ENCODE measurements around the gene MAGEA1. TPM values are rescaled to one million over a fixed set of nuclear protein-coding genes. Genes with fewer than 3 reads are reported as not detected.
"Not testable (repeated sequence)": the region's sequence is repeated elsewhere in the genome, so short reads cannot be mapped to it uniquely, and the experiment has no call there.

MAGEA1 gene, protein sequence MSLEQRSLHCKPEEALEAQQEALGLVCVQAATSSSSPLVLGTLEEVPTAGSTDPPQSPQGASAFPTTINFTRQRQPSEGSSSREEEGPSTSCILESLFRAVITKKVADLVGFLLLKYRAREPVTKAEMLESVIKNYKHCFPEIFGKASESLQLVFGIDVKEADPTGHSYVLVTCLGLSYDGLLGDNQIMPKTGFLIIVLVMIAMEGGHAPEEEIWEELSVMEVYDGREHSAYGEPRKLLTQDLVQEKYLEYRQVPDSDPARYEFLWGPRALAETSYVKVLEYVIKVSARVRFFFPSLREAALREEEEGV
- not detected for polyA plus RNA-seq (ENCODE audit: insufficient read length in 4 of 4)

DNA sequence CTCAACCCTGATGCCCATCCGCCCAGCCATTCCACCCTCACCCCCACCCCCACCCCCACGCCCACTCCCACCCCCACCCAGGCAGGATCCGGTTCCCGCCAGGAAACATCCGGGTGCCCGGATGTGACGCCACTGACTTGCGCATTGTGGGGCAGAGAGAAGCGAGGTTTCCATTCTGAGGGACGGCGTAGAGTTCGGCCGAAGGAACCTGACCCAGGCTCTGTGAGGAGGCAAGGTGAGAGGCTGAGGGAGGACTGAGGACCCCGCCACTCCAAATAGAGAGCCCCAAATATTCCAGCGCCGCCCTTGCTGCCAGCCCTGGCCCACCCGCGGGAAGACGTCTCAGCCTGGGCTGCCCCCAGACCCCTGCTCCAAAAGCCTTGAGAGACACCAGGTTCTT, at the start of gene MAGEA1:
Gene MAGEA1 (plus strand): TSS at position 154 of the 400 bp plus-strand sequence. CDS start 3,106 bp downstream, outside the sequence.
- no peak for DNase-seq (ENCODE audit: low read depth in 4 of 4, low spot score in 3 of 4)

DNA sequence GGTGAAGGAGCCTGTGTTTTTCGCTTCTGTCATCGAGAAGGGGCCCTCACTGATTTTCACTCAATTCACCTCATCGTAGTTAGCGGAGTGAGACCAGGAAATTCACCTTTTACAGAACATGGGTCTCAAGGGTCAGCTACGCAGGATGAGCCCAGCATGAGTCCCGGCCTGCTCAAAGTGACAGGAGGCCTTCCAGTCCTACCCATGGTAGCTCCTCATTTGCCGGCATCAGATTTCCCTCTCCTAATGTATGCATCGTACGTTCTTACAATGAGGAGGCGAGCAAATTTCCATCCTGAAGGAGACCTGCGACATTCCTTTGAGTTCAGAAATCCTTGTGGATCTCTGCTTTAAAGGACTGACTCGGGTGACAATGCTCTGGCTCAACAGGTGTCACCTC, 46.2 kb upstream of the MAGEA1 start:
- not testable (repeated sequence) for DNase-seq (ENCODE audit: low read depth in 4 of 4, low spot score in 3 of 4)

DNA sequence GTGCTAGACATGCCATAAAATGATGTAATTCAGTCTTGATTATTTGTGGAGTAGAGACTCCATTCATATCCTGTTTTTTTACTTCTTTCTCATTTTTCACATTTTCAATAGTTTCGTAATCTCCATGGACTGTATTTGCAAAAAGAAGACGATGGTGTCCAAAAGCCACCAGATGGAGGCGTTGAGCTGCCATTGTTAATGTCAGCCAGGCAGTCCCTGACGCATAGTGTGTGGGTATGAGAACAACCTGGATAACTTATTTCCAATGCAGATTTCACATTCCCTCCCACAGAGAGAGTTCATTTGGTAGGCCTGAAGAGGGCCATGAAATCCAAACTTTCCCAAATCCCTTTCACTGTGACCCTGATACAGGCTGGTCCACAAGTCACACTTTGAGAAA, 40.0 kb upstream of the MAGEA1 start:
- not testable (repeated sequence) for DNase-seq (ENCODE audit: low read depth in 4 of 4, low spot score in 3 of 4)

DNA sequence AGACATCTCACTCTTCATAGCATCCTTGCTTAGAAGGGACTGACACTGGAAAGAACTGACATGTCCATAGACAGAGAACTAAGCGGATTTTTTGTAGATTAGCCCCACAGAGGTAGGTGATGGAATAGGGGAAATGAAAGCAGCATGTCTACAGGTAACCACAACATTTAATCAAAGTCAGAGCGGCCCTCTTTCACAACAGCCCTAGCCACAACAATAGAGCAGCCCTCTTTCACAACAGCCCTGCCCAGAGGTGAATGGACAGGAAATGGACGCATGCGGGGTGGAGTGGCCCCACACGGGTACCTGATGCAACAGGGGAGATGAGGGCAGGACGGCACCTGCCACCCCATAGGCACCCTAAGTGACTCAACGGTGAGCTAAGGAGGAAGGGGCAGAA, 32.8 kb upstream of the MAGEA1 start:
- not testable (repeated sequence) for DNase-seq (ENCODE audit: low read depth in 4 of 4, low spot score in 3 of 4)

DNA sequence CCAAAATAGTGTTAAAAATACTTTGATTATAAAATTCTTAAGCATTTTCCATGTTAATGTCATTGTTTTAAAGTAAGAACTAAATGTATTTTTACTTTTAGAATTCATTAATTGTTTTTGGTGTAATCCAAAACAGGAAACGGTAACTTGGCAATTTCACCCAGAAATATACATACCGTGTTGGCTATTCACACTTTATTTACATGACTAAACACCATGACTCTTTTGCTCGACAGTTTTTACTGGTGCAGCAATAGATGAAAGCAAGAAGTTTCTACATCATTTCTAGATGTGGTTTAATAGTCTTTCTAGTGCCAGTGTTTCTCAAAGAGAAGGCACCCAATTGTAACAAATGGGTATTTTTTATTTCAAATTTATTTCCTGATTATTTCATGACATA, 25.6 kb upstream of the MAGEA1 start:
- no peak for DNase-seq (ENCODE audit: low read depth in 4 of 4, low spot score in 3 of 4)

DNA sequence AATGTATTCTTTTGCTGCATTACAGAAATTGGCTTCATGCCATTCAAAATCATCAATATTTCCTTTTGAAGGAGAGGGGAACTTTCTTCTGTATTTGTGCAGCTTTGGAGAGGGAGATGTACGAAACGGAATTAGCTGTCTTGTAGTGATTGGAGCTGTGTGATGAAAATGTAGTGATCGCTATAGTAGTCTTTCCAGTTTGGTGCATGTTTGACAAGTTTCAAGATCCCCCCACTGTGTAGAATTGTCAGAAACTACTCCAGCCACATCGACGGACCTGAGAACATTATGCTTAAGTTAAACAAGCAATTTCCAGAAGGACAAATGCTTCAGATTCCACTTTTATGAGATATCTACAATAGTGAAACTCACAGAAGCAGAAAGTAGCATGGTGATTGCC, 21.6 kb upstream of the MAGEA1 start:
- DNase-seq (ENCODE audit: low read depth in 4 of 4, low spot score in 3 of 4): no peak

DNA sequence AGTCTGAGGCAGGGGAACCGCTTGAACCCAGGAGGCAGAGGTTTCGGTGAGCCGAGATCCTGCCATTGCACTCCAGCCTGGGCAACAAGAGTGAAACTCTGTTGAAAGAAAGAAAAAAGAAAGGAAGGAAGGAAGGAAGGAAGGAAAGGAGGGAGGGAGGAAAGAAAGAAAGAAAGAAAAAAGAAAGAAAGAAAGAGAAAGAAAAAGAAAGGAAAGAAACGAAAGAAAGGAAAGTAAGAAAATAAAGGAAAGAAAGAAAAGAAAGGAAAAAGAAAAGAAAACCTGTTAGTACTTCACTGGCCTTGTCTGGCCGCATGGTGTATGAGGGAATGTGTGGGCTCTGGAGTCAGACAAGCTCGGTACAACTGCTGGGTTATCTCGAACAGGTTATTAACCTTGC, 20.8 kb upstream of the MAGEA1 start:
- no peak for DNase-seq (ENCODE audit: low read depth in 4 of 4, low spot score in 3 of 4)

DNA sequence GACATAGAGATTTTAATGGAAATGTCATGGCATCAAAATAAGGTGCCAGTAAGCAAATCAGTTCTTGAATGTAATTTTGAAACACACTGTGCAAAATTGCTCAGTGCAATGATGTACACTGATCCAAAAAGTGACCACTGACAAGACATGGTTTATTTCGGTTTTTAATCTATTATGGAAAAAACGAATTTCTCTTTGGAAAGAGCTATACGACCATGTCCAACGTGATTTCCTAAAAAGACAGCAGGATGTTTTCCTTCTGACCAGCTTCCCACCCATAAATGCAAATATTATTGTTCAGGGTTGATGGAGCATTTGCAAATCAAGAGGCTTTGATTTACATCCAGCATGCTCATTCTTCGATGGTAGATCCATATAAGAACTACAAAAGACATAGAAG, 17.1 kb upstream of the MAGEA1 start:
- DNase-seq (ENCODE audit: low read depth in 4 of 4, low spot score in 3 of 4): no peak

DNA sequence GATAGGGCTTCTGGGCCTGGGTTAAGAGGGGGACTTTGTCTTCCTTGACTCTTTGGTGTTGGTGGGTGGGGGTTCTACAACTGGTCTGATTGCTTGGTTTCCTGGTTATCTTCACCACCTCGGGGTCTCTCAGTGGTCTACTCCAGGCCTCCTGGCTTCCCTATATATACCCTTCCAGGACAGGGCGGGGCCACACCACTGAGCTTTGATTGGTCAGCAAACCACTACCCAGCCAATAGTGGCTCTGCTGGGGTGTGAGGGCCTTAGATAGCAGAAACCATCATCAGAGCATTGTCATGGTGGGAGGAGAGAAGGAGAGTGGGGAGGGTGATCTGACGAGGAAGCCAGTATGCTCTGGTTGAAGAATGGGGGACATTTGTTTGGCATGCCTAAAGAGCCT, 14.4 kb upstream of the MAGEA1 start:
- no peak for DNase-seq (ENCODE audit: low read depth in 4 of 4, low spot score in 3 of 4)

DNA sequence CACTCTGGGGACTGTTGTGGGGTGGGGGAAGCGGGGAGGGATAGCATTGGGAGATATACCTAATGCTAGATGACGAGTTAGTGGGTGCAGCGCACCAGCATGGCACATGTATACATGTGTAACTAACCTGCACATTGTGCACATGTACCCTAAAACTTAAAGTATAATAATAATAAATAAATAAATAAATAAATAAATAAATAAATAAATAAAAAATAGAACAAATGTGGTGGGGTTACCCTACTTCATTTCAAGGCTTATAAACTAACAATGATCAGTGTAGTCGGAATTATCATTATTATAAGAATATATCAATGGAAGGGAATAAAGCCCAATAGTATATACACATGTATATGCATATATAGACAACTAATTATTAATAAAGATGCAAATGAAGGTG, 10.7 kb upstream of the MAGEA1 start:
- not testable (repeated sequence) for DNase-seq (ENCODE audit: low read depth in 4 of 4, low spot score in 3 of 4)

DNA sequence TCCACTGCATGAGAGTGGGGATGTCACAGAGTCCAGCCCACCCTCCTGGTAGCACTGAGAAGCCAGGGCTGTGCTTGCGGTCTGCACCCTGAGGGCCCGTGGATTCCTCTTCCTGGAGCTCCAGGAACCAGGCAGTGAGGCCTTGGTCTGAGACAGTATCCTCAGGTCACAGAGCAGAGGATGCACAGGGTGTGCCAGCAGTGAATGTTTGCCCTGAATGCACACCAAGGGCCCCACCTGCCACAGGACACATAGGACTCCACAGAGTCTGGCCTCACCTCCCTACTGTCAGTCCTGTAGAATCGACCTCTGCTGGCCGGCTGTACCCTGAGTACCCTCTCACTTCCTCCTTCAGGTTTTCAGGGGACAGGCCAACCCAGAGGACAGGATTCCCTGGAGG, 2.7 kb downstream of the MAGEA1 start:
- DNase-seq (ENCODE audit: low read depth in 4 of 4, low spot score in 3 of 4): no peak

DNA sequence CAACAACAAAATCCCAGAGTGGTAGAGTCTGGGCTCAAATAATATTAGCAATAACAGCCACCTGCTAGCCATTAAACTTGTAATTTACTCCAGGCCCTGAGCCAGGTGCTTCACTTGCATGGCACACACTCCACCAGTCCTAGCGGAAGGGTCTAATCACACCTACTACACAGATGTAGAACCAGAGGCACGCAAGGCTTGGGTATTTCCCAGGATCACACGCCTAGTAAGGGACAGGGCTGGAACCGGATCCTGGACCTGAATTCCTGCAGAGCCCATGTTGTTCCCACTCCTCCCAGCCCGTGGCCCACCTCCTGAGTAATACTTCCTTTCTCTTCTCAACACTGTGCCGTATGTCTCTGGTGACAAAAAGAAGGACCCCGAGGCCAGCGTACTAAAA, 5.7 kb downstream of the MAGEA1 start:
- no peak for DNase-seq (ENCODE audit: low read depth in 4 of 4, low spot score in 3 of 4)

DNA sequence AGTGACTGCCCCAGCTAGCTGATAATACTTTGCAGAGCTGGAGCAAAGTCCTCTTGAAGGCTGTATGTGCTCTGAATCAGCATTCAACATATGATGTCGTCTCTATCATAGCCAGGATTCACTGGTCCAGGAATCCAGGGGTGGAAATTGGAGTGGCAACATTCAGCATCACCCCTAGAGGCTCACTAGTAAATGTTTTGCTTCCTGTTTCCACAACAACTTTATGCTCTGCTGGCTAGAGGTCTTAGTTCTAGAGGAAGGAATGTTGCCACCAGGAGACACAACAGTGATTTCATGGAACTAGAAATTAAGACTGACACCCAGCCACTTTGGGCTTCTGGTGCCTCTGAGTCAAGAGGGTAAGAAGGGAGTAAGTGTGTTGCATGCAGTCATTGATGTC, 11.3 kb downstream of the MAGEA1 start:
- no peak for DNase-seq (ENCODE audit: low read depth in 4 of 4, low spot score in 3 of 4)

DNA sequence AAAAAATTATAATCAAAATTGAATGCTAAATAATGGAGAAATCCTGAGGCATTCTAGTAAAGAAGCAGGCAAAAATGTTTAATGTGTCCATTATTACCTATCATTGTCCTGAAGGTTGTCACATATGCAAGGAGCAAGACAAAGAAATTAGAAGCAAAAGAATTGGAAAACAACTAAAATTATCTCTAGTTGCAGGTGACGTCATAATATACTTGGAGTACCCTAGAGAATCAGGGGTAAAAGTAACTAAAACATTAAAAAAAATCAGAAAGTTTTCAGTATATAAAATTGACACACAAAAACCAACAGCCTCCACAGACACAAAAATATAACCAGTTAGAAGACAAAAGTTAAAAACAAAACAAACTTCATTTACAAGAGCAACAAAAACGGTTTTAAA, 21.4 kb downstream of the MAGEA1 start:
- DNase-seq (ENCODE audit: low read depth in 4 of 4, low spot score in 3 of 4): no peak

DNA sequence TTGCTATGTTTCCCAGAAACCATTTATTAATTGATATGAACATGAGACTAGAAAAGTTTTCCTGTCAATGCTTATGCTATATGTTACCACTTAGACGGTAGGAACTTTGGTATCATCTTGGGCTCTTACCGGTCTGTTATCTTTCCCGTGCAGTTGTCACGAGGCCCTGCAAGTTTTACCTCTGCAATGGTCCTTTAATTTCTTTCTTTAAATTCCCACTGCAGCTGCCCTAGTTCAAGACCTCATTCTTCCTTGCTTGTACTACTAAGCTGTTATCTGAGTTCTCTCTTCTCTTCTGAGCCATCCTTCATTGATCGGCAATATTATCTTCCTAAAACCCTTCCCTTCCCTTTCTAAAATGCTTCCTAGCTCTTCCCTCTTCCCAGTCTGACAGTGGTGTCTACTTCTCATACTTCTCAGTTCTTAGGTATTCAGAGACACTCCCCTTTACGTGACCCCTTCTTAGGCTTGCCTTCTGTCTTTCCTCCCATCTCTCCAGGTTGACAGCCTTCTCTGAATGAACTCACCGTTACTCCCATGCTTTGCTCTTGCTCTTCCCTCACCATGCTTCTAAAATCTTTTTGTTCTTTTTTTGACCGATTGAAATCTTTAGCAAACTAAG, 27.5 kb downstream of the MAGEA1 start:
- DNase-seq (ENCODE audit: low read depth in 4 of 4, low spot score in 3 of 4): no peak

DNA sequence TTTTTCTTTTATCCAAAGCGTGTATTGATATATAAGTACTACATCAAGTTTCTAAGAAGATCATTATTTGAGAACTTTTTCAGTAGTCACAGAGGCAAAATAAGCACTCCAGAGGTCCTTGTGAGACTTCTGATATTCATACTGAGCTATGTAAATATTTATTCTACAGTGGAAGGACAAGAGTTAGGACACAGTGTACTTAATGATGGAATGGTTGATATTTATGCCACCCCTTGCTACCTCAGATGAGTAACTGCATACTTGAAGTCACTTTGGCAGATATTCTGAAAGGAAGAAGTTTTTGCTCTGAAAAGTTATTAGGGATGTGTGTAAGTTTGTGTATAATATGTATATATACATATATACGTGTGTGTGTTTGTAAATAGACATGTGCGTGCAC, 30.3 kb downstream of the MAGEA1 start:
- DNase-seq (ENCODE audit: low read depth in 4 of 4, low spot score in 3 of 4): no peak

DNA sequence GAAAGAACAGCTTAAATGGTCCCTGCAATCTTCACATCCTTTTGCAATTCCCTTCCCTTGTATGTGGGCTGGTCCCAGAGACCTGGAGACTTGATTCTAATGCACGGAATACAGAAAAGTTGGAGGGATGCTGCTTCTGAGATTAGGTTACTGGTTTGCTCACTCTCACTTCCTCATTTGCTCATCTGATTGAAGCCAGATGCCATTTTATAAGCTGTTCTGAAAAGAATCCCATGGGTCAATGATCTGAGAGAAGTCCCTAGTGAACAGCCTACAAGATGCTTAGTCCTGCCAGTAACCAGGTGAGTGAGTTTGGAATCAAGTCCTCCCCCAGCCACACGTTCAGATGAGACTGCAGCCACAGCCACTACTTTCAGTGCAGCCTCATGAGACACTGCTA, 35.9 kb downstream of the MAGEA1 start:
- no peak for DNase-seq (ENCODE audit: low read depth in 4 of 4, low spot score in 3 of 4)

DNA sequence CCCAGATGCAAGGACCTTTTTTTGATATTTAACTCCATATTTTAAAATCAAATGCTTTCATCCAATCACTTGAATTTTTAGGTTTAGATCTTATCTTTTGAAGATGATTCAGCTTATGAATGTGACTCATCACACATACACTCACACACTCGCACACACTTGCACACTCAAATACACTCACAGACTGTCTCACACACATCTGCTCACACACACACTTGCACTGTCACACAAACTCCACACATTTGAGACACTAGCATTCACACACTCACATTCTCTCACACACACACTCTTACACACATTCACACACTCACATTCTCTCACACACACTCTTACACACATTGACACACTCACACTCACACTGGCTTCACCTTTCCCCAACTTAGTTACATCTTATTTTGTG, 37.8 kb downstream of the MAGEA1 start:
- no peak for DNase-seq (ENCODE audit: low read depth in 4 of 4, low spot score in 3 of 4)

DNA sequence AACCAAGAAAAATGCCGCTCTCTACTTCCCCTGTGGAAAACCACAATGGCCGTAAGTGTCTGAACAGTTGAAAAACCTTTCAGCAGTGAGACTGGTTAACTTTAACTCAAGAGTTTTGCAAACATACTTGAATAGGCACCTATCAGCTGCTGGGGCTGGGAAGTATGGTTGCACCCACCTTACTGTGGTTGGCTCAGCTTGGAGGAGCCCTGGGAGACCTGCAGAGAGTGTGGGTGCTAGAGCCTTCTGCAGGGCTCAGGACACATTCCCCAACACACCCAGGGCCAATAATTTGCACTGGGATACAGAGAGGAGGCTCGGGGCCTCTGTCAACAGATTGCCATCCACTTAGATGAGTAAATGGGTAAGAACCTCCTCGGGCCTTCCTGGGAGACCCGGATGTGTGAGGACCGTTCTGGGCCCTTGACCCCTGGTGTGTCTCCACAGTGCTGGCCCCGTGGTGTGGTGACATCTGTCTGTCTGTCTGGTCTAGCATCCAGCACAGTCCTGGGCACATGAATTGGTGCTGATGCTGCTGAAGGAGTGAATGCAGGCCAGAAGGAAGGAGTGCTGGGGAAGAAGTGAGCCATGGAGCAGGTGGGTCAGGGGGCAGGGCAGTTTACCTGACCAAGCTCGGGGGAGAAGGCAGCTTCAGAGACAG, 46.5 kb downstream of the MAGEA1 start:
- DNase-seq (ENCODE audit: low read depth in 4 of 4, low spot score in 3 of 4): no peak

DNA sequence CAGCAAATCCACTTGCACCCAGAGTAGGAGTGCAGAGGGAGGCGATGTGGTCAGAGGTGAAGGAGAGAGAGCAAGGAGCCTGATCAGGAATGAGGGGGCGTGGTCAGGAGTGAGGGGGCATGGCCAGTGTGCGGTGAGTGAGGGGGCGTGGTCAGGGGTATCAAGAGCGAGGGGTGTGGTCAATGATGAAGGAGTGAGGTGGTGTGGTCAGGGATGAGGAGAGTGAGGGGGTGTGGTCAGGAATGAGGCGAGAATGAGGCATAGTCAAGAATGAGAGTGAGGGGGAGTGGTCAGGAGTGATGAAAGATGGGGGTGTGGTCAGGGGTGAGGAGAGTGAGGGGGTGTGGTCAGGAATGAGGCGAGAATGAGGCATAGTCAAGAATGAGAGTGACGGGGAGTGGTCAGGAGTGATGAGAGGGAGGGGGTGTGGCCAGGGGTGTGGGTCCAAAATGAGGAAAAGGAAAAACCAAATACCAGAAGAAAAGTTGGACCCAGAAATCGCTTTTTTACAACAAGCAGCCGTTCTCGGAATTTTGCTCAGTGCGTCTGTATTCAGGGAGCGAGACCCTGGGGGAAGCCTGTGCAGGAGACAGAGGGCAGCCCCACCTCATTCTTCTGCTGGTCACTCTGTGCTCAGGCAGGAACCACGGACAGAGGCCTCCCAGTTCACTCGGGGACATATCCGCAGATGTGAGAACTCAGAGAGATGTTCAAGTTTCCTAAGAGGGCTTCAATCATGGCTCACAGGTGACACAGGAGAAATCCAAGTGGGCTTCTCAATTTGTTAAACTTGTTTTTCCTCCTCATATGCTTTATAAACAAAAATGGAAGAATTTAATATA, 47.5 kb downstream of the MAGEA1 start:
- no peak for DNase-seq (ENCODE audit: low read depth in 4 of 4, low spot score in 3 of 4)

Data from right renal pelvis (tissue), 4 donors.